Smooth muscle cell of bladder (primary cell): Measurements from ENCODE around the gene ASIC1. TPM values are rescaled to one million over a fixed set of nuclear protein-coding genes. Genes with fewer than 3 reads are reported as not detected.

Experiments
- total RNA-seq: library from RNA; depleted of rRNA; stranded (reverse); fragments of >200 nt; gene quantifications from 2 replicates; pipeline ENCODE4 v1.2.3, GENCODE V29; 2014

The ASIC1 gene
- total RNA-seq, result 2.1 and 4.6 TPM in 2 replicates

DNA sequence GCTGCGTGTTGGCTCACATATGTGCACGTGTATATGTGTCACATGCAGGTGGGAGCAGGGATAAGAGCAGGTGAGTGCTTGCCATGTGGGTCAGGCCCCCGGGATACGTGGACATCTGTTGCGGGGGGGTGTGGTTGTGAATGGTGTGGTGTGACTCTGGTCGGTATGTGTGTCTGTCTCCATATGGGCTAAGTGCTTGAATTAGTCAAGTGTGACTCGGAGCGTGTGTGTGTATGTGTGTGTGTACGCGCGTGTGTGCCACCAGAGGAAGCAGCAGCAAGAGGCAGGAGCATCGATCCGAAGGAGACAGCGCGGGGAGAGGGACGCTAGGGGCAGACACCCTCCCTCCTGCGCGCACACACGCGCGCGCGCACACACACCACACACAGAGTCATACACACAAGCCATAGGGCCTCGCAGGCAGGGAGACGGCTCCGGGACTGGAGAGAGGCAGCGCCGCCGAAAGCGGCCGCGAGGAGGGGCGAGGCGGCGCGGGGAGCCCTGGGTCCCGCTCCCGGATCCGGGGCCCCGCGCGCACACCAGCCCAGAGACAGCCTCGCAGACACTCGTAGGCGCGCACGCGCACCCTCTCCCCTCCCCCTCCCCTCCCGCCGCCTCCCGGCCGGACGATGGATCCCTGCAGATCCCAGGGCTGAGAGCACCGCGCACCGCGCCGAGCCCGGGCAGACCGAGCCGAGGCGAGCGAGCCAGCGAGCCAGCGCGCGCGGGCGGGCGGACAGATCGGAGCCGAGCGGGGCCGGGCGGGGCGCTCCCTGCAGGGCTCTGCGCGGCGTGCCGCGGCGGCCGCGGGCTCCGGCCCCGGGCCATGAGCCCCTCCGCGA is at the start of gene ASIC1:
TSS of gene ASIC1 (plus strand) at position 597 of the 842 bp plus-strand sequence. CDS start 1,171 bp downstream, outside the sequence.

DNA sequence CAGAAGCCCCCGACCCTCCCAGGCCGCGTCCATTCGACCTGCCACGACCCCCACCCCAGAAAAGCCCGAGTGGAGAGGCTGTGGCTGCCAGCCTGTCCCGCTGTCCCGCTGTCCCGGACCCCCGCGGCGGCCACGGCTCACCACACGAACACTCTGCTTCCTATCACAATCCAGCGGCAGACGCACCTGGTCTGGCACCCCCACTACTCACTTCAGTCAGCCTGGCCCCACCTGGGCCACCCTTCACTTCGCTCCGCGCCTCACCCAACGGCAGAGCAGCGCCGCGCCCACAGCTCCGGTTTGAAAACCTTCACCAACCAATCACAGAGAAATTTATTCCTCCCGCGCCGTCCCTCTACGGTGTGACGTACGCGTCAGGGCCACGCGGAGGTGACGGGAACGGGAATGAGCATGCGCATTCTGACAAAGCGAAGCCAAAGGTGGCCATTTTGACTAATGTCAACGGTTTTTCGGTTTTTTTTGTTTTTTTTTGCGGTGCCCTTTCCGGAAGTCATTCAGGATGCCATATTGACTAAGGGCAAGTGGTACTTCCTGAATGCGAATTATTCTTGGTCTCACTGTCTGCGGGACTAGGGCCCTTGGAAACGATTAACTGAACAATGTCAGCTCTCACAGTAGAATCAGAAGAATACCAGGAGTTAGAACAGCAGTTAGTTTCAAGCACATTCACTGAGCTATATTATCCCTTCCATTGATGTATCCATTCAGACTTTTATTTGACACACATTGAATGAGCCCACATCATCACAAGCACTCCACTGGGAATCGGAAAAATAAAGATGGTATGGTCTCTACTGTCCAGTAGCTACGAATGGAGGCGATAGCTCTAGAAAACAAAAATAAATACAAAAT is 32.0 kb upstream of the ASIC1 start, which contains the start of gene RACGAP1:
TSS of gene RACGAP1 (minus strand) at position 308 of the 873 bp plus-strand sequence. CDS start 8,779 bp downstream, outside the sequence.

DNA sequence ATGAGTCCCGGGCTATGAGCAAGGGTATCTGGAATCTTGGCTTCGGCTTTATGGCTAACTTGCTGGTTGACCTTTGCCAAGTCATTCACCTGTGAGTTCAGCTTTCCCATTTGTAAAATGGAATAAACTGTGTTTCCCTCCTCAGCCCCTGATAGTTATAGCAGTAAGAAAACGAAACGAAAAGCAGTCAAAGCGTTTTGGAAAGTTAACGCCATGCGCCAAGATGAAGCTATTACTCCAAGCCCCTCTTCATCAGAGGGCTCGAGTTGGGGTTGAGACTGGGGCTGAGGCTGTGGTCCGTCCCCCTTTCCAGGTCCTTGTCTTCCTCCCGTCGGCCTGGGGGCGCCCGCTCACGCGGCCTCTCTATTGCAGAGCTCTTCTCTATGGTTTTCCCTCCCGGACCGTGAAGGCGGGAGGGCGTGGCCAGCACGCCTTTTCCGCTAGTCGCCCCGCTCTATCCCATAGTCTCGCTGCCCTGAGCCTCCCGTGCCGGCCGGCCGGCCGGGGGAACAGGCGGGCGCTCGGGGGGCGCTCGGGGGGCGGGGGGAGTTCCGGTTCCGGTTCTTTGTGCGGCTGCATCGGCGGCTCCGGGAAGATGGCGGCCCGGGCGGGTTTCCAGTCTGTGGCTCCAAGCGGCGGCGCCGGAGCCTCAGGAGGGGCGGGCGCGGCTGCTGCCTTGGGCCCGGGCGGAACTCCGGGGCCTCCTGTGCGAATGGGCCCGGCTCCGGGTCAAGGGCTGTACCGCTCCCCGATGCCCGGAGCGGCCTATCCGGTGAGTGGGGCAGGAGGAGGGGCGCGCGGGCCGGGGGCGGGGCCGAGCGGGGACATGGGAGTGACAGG is 27.6 kb downstream of the ASIC1 start, which contains the start of gene SMARCD1:
TSS of gene SMARCD1 (plus strand) at position 568 of the 840 bp plus-strand sequence. CDS start at position 596, 28 bp downstream.

DNA sequence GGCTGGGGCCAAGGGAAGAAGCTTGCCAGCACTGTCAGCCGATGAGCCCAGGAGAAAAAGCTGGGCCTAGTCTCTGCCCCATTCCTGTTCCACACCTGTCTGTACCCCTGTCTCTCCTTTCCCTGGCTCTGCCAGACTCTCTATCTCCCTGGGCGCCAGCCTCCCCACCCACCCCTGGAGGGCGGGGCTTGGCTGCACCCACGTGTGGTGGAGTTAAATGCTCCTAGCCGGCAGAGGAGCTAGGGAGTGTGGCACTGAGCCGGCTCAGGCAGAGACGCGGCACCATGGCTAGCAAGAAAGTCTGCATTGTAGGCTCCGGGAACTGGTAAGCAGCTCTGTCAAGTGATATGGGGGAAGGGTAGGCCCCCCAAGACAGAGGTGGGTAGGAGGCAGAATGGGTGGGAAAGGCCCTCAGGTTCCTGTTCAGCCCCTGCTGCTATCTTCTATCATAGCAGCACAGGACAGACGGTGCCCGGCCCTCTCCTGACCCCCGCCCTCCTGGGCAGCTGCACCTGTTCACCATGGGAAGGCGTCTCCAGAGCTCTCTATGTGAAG is 46.4 kb downstream of the ASIC1 start, which contains the start of gene GPD1:
TSS of gene GPD1 (plus strand) at position 242 of the 555 bp plus-strand sequence. CDS start at position 285, 43 bp downstream.

DNA sequence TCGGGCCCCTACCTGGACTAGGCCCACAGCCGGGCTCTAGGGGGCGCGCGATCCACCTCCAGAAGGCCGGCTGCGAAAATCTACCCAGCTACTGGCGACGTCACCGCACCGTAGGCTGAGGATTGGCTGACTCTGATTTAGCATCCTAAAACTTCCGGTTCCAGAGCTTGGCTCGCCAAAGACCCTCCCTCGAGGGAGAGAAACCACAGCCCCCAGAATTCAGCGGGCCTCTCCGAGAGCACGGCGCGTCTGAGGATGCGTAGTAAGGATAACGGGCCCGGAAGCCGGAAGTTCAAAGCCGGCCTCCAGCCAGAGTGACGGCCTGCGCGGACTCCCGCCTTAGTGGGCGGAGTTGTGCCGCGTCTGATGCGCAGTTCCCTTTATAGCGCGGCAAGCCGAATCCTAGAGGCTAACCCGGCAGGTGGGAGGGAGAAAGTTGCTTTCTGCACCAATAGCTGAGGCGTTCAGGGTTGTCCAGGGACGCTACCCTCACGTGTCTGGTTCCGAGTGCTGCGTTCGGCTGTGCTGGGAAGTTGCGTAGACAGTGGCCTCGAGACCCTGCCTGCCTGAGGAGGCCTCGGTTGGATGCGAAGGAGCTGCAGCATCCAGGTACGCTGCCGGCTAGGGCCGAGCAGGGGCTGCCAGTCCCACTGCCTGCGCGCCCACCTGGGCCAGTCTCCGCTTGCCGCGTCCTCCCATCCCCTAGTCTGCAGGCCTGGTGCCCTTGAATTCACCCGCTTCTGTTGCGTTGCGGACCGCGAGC is 54.5 kb downstream of the ASIC1 start, which contains the start of gene COX14:
TSS of gene COX14 (plus strand) at position 544 of the 763 bp plus-strand sequence. CDS start 7,808 bp downstream, outside the sequence.

Other genes with a start within 250 kb of the ASIC1 start
- 14.6 and 16.1 TPM in 2 replicates for gene NCKAP5L, start 229.2 kb upstream of the ASIC1 start, total RNA-seq
- gene BCDIN3D, start 214.5 kb upstream of the ASIC1 start, total RNA-seq, result 3.8 and 3.9 TPM in 2 replicates
- gene FAIM2, start 153.7 kb upstream of the ASIC1 start, total RNA-seq, result 5.4 and 5.5 TPM in 2 replicates
- gene AQP2, start 106.9 kb upstream of the ASIC1 start, total RNA-seq, result not detected in 2 replicates
- gene AQP5, start 95.7 kb upstream of the ASIC1 start, total RNA-seq, result 0.09 TPM in 1 of 2 replicates, not detected in the other
- under 0.01 TPM in 1 of 2 replicates, not detected in the other for gene AQP6, start 84.6 kb upstream of the ASIC1 start, total RNA-seq
- 15.2 and 17.2 TPM in 2 replicates for gene RACGAP1, start 32.1 kb upstream of the ASIC1 start, total RNA-seq
- gene SMARCD1, start 27.7 kb downstream of the ASIC1 start, total RNA-seq, result 15.7 and 16.8 TPM in 2 replicates
- not detected in 2 replicates for gene GPD1, start 46.4 kb downstream of the ASIC1 start, total RNA-seq
- 43.2 and 62.7 TPM in 2 replicates for gene COX14, start 54.6 kb downstream of the ASIC1 start, total RNA-seq
- gene CERS5, start 109.8 kb downstream of the ASIC1 start, total RNA-seq, result 30.6 and 40.0 TPM in 2 replicates
- gene LIMA1, start 225.9 kb downstream of the ASIC1 start, total RNA-seq, result 100 and 107 TPM in 2 replicates